Measurements from ENCODE around the gene MGA.
"Not testable (repeated sequence)": the region's sequence is repeated elsewhere in the genome, so short reads cannot be mapped to it uniquely, and the experiment has no call there.

Gene MGA

DNA sequence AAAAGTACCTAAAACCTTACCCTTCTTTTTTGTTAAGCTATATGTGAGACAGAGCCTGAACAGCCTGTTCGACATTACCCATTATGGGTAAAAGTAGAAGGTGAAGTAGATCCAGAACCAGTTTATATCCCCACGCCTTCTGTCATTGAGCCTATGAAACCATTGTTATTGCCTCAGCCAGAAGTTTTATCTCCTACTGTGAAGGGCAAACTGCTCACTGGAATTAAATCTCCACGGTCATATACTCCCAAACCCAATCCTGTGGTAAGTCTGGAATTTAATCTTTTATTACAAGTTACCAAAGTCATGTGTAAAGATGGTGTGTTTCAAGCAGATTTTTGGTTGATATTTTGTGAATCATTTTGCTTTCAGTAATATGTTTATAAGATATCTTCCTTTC, 66.9 kb downstream of the MGA start:
- DNase-seq, result no peak

DNA sequence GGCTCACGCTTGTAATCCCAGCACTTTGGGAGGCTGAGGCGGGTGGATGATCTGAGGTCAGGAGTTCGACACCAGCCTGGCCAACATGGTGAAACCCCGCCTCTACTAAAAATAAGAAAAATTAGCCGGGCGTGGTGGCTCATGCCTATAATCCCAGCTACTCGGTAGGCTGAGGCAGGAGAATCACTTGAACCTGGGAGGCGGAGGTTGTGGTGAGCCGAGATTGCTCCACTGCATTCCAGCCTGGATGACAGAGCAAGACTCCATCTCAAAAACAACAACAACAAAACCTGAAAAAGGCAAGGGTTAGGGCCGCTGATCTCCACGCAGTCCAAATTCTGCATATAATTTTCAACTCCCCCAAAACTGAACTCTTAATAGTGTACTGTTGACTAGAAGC, 67.9 kb downstream of the MGA start:
- not testable (repeated sequence) for DNase-seq

DNA sequence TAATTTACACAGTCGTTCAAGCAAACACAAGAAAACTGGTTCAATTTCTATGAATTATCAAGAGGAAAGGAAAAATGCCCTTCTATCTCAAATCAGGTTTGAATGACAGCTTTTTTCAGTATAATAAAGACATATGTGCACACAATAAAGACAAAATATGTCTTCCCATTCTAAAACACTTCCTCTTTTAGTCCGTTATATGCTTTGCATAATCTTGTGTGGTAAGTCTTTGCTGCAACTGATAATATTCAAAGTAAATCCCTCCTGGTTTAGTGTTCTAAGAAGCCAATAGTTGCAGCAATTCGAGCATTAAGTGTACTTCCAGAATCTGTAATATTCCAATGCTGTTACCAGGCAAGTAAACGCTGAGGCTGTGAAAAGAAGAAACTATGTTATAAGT, 70.3 kb downstream of the MGA start:
- no peak for DNase-seq

DNA sequence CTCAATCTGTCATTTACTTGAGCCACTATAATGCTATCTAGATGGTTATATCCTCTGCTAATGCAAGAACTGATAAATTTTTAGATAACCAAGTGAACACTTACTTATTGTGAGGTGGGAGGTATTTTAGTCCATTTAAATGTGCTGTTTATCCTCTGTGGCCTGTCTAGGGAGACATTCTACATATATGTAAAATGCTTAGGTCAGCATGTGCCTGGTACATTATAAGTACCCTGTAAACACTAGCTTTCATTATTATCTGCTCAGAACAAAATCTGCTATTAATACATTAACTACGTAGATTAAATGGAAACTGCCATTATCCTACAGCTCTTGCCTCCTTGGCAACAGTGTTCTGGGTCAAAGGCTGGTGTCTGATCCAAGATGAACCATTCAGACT, 72.3 kb downstream of the MGA start:
- no peak for DNase-seq

DNA sequence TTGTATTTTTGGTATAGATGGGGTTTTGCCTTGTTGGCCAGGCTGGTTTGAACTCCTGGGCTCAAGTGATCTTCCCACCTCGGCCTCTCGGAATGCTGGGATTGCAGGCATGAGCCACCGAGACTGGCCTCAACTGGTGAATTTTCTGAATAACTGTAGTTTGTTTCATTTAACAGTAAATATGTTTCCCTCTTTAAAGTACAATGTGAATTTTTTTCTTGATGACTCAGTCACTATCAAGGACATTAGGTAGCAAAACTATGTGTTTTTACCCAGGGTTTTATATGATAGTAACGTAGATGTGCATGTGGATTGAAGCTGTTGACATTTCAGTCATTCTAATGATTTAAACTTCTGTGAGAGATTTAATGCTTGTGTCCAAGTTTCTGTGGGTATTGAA, 73.9 kb downstream of the MGA start:
- DNase-seq, result no peak

DNA sequence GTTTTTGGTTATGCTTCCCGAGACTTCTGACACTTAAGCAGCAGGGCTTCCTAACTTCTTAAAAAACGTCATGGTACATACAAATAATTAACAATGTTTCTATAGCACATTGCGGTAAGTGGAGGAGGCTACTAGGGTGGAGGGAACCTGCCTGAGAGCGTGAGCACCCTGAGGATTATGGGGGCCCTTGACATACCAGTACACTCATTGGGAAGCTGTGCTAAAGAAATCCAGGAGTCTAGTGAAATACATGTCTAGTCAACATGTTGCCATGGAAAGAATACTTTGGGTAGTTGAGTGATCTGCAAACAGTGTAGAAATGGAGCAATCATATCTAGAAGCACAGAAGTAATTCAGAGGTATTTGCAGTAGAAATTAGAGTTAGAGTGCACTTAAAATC, 74.8 kb downstream of the MGA start:
- no peak for DNase-seq

DNA sequence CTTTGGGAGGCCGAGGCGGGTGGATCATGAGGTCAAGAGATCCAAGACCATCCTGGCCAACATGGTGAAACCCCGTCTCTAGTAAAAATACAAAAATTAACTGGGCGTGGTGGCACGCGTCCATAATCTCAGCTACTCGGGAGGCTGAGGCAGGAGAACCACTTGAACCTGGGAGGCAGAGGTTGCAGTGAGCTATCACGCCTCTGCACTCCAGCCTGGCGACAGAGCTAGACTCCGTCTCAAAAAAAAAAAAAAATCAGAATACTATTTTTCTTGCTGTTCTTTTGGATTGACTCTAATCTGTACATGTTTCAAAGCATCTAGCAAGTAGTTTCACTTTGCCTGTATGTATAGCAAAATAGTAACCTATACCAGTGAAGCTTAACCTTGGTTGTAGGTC, 75.3 kb downstream of the MGA start:
- DNase-seq, result not testable (repeated sequence)

DNA sequence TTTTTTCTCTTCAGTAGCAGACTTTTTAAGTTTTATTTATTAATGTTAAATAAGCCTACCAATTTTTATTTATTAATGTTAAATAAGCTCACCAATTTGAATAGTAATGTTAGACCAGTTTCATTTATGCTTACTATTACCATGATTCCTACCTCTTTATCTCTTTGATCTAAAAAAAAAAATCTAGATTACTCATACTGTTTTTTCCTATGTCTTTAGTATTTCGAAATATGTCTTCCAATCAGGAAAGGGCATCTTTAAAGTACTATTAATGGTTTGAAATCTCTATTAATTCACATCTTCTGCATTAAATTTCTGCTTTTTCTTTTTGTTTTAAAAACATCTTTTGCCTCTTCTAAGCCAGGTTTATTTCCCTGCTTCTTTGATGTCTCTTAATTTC, 86.6 kb downstream of the MGA start:
- DNase-seq, result no peak

DNA sequence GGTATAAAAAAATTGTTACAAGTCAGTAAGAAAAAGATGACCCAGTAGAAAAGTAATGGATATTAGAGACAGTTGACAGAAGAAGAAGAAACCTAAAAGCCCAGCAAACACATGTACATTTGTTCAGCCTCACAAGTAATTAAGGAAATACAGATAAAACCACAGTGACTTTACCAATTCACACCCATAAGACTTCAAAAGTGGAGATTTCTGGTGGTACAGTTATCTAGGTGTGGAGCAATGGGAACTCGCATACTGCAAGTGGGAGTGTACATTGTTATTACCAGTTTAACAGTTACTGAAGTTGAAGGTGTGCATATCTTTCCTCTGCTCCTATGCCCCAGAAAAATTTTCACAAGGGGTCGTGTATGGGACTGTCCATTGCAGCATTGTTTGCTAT, 96.0 kb downstream of the MGA start:
- no peak for DNase-seq

DNA sequence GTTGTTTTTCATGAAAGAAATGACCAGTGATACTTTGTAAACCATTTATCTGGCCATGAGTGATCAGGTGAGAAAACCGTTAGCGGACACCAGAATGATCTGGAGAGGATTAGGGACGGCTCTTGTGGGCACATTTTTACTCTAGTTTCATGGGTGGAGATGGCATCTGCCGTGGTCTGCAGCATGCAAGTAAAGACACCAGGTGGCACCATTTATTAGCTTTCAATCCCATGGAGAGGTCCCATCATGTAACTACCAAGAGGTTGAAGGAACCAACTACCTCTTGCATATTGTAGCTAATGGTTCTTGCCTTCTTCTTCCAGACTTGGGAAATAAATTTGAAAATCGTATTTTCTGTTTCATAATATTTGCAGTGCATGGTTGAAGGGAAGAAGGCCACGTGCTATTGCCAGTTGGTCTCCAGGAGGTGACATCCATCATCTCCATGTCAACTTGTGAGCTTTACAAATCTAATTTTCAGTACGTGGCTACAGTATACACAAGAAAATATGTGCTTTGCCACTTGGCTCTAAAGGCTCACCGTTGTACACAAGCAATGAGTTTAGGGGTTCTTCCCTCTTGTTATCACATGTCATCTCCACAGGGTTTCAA, 112.6 kb downstream of the MGA start:
- DNase-seq, result no peak

DNA sequence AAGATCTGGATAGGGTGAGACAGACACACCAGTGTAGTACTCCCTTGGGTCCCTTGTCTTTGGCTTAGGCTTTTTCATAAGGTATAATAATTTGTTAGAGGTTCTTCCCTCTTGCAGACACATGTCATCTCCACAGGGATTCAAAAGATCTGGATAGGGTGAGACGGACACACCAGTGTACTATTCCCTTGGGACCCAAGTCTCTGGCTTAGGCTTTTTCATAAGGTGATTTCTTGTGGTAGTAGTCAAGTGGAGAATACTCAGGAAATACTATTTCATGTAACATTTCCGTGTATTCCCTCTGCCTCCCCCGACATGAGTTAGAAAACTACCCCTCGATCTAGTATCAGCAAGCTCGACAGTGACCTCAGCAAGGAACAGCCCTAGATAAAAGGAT, 113.1 kb downstream of the MGA start:
- no peak for DNase-seq

DNA sequence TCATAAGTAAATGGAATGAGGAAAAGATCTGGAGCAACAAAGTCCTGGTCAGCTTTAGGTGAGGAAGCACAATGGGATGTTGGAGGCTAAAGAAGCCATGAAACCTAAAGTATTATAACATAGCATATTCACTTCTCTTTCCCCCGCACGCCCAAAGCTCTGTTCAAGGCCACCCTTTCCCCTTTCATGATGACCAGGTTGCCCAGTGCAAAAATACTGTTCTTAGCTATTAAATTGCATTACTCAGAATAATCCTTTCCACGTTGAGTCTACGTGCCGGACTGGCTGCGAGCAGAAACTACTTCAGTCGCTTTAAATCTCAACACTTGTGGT, 113.5 kb downstream of the MGA start:
- DNase-seq, result no peak

DNA sequence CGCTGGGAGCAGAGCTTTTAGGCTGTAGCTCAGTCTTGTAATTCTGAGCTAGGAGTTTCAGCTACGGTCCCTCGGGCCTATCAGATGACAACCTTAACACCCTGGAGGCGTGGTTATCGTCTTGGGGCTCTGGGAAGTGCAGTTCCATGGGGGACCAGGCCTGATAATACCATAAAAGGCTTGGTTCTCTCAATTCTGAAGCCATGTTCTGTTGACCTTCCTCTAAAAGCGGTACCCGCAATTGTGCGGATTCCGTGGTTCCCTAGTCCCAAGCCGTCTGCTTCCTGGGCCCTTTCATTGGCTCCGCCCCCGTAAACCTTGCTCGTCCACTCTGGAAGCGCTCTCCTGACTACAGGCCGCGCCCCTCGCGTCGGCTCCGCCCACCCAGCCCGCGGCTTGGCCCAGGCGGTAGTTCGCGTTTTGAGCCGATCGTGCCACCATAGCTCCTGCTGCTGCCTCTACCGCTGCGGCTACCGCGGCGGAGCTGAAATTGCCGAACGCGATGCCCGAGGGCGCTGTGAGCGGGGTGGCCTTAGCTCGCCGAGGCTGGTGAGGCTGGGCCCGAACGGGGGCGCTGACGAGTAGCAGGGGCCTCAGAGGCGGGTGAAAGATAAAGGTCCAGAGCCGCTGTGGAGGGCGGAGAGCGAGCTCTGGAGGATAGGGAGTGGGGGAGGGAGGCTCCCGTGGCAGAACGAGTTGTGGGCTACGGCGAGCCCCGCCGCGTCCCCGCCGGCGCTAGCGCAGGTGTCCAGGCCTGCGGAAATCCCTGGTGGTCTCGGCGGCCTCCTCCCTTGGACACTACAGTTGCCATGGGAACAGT, 114.1 kb downstream of the MGA start, which contains the start of gene MAPKBP1:
MAPKBP1 (plus strand) TSS at position 423 of the 820 bp plus-strand sequence. CDS start 792 bp downstream, outside the sequence.
- DNase-seq, result peak; percentile 80

DNA sequence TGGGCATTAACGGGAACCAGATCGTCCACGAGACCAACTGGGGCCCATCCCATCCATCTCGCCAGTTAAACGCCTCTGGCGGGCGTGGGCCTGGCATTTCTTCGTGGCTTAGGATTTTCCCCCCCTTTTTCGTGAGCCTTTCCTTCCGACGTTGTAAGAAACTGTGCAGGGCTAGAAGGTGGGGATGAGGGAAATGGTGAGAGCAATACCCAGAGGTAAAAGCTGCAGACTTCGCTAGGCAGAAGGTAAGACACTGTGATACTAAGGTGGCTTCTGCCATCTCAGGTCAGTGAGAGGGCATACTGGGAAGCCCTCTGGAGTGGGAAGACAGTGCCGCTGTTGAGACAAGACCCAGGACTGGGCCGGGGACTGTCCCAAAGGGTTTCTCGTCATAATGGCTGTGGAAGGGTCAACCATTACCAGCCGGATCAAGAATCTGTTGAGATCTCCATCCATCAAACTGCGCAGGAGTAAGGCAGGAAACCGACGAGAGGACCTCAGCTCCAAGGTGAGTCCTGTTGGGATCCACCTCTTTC, 114.7 kb downstream of the MGA start:
- DNase-seq, result no peak

DNA sequence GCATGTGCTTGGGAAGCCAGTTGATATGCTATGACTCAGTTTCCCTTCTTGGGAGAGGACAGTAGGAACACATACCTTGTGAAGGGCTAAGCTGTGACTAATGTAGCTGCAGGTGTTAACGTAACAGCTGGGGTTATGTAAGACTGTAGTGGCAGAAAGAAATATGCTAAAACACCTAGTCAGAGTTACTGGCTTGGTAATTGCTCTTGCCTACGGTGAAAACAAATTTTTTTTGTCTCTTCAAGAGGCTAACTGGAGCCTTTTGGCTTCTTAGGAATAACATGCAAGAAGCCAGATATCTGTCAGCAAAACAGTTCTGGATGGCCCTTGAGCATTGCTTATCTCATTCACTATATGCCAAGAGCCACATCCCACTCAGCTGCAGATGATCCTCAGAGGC, 115.4 kb downstream of the MGA start:
- no peak for DNase-seq

DNA sequence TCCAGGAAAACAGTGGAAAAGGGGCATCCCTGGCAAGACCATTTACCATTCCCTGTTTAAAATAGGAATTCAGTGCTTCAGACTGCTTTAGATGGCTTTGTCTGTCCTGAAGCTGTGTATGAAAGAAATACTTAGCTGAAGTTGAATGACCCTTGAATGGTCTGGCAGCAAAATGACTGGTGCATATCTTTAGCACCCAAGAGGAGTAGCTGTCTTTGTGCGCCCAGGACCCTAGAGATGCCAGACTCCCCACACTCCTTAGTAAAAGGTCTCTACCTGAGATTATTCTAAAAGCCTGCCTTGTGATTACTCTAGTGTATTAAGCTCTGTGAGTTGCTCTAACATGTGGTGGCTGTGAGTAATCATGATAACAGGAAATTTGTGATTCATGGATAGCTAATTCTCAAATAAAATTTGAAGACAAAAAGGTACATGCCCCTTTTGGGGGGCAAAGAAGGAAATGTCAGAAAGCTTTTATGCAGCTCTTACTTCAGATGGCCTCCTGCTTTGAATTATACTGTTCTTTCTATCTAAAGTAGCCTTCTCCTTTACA, 117.3 kb downstream of the MGA start:
- DNase-seq, result no peak

DNA sequence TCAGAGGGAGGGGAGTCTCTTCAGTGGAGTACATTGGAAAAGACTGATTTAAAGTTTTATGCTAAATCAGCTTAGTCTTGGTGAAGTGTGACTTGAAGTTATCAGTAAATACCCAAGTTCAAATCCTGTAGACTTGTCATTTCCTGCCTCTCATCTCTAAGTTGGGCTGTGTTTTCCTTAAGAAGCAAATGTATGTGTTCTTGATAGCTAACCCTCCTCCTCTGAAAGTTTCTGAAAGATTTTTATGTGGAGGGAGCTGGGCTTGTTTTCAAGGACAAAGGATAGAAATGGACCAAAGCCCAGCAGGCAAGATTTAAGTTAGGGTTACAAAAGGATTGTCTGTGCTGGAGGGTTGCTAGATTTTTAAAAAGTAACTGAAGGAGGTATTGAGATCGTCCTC, 118.3 kb downstream of the MGA start:
- DNase-seq, result no peak

DNA sequence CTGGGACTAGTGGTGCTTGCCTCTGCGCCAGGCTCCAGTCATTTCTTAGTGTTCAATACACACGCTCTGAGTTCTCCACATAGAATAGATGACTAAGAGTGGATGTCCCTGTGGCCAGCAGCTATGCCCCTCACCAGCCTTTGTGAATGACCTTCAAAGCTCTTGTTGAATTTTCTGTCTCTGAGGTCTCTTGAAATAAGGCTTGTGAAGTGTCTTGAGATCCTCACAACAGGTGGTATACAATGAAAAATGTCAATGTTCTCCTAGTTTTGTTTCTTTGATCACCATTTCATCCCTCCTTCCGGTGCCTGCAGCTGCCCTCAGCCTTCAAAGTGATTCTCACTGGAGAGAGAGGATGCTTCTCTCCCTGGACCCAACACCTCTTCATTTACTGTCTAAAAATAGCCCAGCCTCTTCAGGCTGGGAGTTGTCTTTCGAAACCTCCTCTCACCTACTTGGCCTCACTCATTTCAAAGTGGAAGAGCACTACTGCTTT, 119.5 kb downstream of the MGA start:
- DNase-seq, result no peak

DNA sequence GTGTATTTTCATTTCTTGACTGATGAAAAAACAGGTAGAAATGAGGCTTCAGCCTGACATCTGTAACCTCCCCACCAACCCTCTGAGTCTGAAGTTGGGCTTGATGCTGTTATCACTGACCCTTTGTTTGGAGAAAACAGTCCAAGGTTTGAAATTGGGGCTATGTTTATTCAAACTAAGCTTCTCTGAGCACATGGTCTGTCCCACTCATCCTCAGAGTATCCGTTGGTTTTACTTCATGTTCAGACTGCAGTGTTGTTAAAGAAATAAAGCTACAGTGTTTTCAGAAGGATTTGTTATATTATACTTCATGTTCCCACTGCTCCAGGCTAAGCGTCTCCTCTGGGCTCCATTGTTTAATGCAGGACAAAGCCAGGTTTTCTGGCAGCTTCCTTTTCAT, 120.1 kb downstream of the MGA start:
- DNase-seq, result no peak

DNA sequence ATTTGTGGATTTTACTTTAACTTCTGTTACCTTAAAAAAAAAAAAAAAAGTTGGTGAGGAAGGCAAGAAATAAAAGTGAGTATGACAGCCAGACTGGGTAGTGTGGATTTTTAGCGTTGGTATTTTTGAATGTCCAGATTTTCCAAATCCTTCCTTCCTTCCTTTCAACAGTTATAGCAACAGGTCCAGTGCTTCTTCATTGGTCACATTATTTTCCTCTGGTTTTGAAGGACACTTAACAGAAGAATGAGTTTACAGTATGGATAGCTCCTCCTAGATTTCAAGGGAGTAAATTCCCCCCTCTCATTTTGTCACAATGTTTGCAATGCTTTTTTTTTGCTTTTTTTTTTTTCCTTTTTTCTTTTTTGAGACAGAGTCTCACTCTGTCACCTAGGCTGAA, 120.5 kb downstream of the MGA start:
- no peak for DNase-seq

DNA sequence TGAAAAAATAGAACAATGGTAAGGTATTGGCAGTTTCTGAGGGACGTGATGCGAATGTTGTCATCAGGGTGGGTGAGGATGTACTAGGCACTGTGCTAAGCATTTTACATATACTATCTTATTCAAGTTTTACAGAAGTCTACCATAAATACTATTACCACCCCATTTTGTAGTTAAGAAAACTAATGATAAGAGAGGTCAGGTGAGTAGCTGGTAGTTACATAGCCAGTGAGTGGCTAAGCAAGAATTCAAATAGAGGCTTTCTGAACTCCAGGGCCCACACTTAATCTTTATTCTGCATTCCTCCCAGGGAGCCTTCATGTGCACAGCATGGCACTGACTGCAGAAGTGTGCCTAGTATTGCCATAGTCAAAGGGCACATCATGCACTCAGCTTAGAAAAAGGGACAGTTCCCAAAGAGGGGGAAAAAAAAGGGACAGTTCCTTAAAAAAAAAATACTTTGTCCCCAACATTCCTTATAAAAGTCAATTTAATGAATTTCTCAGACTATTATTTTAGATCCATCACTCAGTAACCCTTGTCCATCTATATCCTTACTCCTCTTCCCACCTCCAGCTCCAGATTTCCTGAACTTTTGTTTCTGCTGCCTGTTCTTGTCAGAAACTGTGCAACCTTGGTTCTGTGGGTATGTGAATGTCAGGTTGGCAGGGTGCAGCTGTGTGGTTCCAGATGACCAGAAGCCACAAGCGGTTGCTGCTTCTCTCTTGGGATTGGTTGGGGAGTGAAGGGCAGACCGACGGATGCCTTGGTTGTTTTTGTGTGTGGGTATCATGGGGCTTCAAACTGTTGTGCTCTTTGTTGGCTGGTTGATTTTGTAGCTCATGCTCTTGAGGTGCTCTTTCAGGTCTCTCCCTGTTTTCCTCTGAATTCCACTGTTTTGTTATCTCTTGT, 122.4 kb downstream of the MGA start:
- DNase-seq, result no peak

DNA sequence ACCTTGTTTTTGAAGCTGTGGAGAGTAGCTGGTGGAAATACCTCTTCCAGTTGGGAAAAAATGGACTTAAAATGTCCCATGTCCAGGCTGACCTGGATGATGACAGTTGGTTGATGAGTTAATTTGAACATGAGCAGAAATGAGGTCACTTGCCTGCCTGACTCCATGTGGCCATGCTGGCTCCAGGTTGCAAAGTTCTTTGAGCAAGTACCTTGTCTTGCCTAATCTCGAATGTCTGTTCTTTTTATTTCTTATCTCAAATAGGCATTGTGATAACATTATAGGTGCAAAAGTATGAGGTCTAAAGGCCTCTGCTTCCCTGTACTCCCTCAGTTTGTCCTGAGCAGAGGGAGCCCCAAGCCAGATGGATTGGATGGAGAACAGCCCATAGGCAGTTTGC, 123.1 kb downstream of the MGA start:
- no peak for DNase-seq

DNA sequence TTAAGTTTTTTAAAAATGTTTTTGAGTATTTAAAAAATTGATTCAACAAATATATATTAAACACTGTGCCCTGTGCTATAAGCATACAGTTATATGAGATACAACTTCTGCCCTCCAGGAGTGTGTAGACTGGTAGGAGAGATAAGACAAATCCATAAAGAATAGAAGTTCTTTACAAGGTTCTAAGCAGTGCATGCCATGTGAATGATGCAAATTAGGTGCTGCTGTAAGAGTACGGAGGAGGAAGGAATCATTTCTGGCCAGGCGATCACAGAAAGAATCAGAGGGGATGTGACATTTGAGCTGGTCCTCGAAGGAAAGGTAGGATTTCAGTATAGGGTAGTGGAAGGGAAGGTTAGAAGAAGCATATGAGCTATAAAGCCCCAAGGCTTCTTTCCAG, 128.1 kb downstream of the MGA start:
- DNase-seq, result no peak
